ENCODE results near the gene E2F4. TPM values are rescaled to one million over a fixed set of nuclear protein-coding genes. Genes with fewer than 3 reads are reported as not detected.
A peak's percentile ranks its signal among the peaks of the same experiment; 100 is the strongest.

E2F4 gene
- polyA plus RNA-seq, 6 donors from 2014 or later: 54.0 to 75.9 (median 61.7) TPM

DNA sequence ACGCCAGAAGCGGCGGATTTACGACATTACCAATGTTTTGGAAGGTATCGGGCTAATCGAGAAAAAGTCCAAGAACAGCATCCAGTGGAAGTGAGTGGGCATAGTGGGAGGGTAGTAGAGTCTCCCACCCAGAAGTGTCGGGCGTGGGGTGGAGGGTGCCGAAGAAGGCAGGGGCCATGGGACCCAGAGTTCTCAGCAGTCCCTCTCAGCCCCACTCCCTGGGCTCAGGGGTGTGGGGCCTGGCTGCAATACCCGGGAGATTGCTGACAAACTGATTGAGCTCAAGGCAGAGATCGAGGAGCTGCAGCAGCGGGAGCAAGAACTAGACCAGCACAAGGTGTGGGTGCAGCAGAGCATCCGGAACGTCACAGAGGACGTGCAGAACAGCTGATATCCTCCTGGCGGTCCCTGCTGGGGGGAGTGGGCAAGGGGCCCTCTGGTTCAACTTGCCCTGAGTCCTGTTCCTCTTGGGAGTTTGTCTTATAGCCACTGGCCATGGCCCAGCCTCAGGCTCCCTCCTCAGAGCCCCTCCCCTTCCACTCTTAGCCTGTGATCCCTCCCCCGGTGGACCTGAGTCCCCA lies 916 bp downstream of the E2F4 start:
- no peak for DNase-seq
- H3K4me1 Mint-ChIP-seq: peaks cover 28 to 48% (median 47%) of the 10 kb centered on the region in 3 donors
- ATAC-seq (ENCODE audit: low read depth in 2 of 2): no peak

DNA sequence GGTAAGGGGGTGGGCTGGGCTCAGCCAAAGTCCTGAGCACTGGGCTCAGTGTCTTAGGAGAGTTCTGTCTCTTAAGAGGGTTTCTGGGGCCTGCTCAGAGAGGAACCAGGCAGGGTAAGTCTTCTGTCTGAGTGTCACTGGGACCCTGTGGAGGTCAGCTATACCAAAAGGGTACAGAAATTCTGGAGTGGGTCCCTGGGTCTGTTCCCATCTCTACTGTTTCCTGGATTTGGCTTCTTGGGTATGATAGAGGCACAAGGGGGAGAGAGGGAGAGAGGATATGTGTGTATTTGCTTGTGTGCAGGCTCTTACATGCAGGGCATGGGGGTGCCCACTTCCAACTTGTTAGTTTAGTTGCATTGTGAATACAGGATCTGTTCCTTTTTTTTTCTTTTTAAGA lies 1.6 kb downstream of the E2F4 start:
- peak overlapping the region; percentile 77 to 94 (median 90) for H3K4me3 Mint-ChIP-seq
- H3K27ac Mint-ChIP-seq: peak overlapping the region in 3 of 6 donors; percentile 82 to 88 (median 84)
- H3K4me1 Mint-ChIP-seq: peaks cover 33 to 54% (median 52%) of the 10 kb centered on the region in 3 donors

More for the DNA sequence above, 916 bp downstream of the E2F4 start:
- no peaks in the 10 kb centered on the region for H3K9me3 Mint-ChIP-seq
- H3K27me3 Mint-ChIP-seq: peaks cover 0 to 4% (median 0%) of the 10 kb centered on the region in 3 donors
- H3K4me3 Mint-ChIP-seq: peak overlapping the region; percentile 80 to 95 (median 92)
- H3K27ac Mint-ChIP-seq: peak overlapping the region in 4 of 6 donors; percentile 51 to 88 (median 83)
- H3K36me3 Mint-ChIP-seq: peaks cover 6 to 15% of the 10 kb centered on the region in 2 donors

DNA sequence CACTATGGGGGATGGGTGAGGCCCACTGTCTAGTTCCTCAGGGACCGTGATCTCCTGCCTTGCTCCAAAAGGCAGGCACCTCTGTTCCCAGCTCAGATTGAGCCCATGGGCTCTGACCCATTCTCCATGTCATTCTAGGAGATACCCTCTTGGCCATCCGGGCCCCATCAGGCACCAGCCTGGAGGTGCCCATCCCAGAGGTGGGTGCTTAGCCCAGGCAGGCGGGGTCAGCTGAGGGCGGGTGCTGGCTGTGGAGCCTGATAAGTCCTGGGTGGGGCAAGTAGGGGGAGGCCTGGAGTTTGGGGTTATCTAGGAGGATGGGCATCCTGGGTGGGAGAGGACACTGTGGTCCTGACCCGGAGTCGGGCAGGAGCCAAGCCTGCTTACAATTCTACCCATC lies 2.3 kb downstream of the E2F4 start:
- Mint-ChIP-seq H3K36me3 (peaks cover 6 to 15% of the 10 kb centered on the region in 2 donors), H3K4me1 (peaks cover 34 to 54% (median 53%) of the 10 kb centered on the region in 3 donors), H3K27ac (peak overlapping the region in 1 of 6 donors; percentile 45), H3K9me3 (no peaks in the 10 kb centered on the region), H3K4me3 (peak overlapping the region in 5 of 8 donors; percentile 77 to 94 (median 89)), H3K27me3 (peaks cover 0 to 4% (median 0%) of the 10 kb centered on the region in 3 donors)
- ATAC-seq (ENCODE audit: low read depth in 2 of 2) (no peak), DNase-seq (no peak)

More for the DNA sequence above, 1.6 kb downstream of the E2F4 start:
- Mint-ChIP-seq H3K27me3 (peaks cover 0 to 4% (median 0%) of the 10 kb centered on the region in 3 donors), H3K36me3 (peaks cover 6 to 15% of the 10 kb centered on the region in 2 donors), H3K9me3 (no peaks in the 10 kb centered on the region)
- DNase-seq (no peak), ATAC-seq (ENCODE audit: low read depth in 2 of 2) (no peak)

DNA sequence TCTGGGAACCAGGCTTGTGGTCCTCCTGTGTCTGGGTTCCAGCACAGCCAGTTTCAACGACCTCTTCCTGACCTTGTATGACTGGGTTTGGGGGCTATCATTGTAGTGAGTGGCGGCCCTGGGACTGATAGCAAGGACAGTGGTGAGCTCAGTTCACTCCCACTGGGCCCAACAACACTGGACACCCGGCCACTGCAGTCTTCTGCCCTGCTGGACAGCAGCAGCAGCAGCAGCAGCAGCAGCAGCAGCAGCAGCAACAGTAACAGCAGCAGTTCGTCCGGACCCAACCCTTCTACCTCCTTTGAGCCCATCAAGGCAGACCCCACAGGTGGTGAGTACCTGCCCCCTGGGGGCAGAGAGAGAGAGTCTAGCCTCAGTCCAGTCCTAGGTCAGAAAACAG lies 3.7 kb downstream of the E2F4 start:
- peak overlapping the region in 3 of 8 donors; percentile 15 to 94 (median 33) for H3K4me3 Mint-ChIP-seq
- peaks cover 0 to 4% (median 0%) of the 10 kb centered on the region in 3 donors for H3K27me3 Mint-ChIP-seq
- ATAC-seq (ENCODE audit: low read depth in 2 of 2) (no peak), DNase-seq (no peak)
- peak overlapping the region in 2 of 6 donors; percentile 38 to 54 for H3K27ac Mint-ChIP-seq
- H3K4me1 Mint-ChIP-seq: peaks cover 40 to 59% (median 53%) of the 10 kb centered on the region in 3 donors
- no peaks in the 10 kb centered on the region for H3K9me3 Mint-ChIP-seq
- H3K36me3 Mint-ChIP-seq: peaks cover 6 to 21% of the 10 kb centered on the region in 2 donors

DNA sequence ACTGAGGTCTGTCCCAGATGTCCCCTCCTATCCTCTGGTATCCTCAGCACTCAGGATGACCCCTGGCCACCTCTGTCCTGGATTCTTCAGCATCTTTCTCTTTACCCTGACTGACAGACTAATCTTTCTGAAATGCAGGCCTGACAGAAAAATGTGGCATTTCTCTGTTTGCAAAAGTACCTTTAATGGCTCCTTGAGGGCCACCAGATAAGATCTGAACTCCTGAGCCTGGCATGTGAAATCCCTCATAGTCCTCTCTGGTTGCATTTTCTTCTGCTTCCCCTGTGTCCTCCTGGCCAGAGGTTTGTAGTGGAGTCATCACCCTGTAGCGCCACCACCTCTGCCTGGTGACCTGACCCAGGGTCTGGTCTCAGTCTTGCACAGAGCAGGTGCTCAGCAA lies 4.9 kb downstream of the E2F4 start:
- H3K9me3 Mint-ChIP-seq: no peaks in the 10 kb centered on the region
- H3K27me3 Mint-ChIP-seq: peaks cover 0 to 2% (median 0%) of the 10 kb centered on the region in 3 donors
- H3K27ac Mint-ChIP-seq: peak overlapping the region in 1 of 6 donors; percentile 78
- DNase-seq (no peak), ATAC-seq (ENCODE audit: low read depth in 2 of 2) (no peak)
- peaks cover 33 to 52% (median 44%) of the 10 kb centered on the region in 3 donors for H3K4me1 Mint-ChIP-seq
- peak overlapping the region in 1 of 8 donors; percentile 94 for H3K4me3 Mint-ChIP-seq
- H3K36me3 Mint-ChIP-seq: peaks cover 6 to 21% of the 10 kb centered on the region in 2 donors

DNA sequence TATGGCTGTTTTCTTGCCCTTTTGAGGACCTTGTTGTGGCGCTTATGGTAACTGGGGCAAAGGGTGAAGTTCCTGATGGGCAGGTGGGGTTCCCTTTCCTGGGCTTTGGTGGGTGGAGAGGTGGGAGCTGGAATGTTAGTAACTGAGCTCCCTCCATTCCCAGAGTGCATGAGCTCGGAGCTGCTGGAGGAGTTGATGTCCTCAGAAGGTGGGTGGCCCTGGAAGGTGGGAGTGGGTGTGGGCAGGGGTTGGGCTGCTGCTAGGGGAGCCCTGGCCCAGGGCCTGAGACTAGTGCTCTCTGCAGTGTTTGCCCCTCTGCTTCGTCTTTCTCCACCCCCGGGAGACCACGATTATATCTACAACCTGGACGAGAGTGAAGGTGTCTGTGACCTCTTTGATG lies 5.7 kb downstream of the E2F4 start:
- Mint-ChIP-seq H3K36me3 (peaks cover 6 to 21% of the 10 kb centered on the region in 2 donors), H3K4me1 (peaks cover 32 to 47% (median 40%) of the 10 kb centered on the region in 3 donors), H3K4me3 (peak overlapping the region in 2 of 8 donors; percentile 43 to 51), H3K27me3 (no peaks in the 10 kb centered on the region), H3K27ac (peak overlapping the region in 2 of 6 donors; percentile 24 to 44), H3K9me3 (no peaks in the 10 kb centered on the region)
- DNase-seq: no peak
- no peak for ATAC-seq (ENCODE audit: low read depth in 2 of 2)

DNA sequence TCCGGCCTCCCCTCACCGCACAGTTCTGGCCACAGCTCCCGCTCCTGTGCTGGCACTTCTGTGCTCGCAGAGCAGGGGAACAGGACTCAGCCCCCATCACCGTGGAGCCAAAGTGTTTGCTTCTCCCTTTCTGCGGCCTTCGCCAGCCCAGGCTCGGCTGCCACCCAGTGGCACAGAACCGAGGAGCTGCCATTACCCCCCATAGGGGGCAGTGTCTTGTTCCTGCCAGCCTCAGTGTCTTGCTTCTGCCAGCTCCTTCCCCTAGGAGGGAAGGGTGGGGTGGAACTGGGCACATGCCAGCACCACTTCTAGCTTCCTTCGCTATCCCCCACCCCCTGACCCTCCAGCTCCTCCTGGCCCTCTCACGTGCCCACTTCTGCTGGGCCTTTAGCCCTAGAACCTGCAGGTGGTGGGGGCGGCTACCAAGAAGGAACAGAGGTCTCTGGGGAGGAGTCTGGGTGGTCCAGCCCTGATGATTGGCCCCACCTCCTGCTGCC lies 6.3 kb downstream of the E2F4 start:
- peak overlapping the region in 3 of 8 donors; percentile 22 to 43 (median 29) for H3K4me3 Mint-ChIP-seq
- H3K36me3 Mint-ChIP-seq: peaks cover 6 to 21% of the 10 kb centered on the region in 2 donors
- H3K27ac Mint-ChIP-seq: peak overlapping the region in 3 of 6 donors; percentile 38 to 84 (median 82)
- no peaks in the 10 kb centered on the region for H3K9me3 Mint-ChIP-seq
- ATAC-seq (ENCODE audit: low read depth in 2 of 2) (peak; percentile 44 to 65), DNase-seq (peak; percentile 20)
- peaks cover 32 to 41% (median 34%) of the 10 kb centered on the region in 3 donors for H3K4me1 Mint-ChIP-seq
- H3K27me3 Mint-ChIP-seq: no peaks in the 10 kb centered on the region

DNA sequence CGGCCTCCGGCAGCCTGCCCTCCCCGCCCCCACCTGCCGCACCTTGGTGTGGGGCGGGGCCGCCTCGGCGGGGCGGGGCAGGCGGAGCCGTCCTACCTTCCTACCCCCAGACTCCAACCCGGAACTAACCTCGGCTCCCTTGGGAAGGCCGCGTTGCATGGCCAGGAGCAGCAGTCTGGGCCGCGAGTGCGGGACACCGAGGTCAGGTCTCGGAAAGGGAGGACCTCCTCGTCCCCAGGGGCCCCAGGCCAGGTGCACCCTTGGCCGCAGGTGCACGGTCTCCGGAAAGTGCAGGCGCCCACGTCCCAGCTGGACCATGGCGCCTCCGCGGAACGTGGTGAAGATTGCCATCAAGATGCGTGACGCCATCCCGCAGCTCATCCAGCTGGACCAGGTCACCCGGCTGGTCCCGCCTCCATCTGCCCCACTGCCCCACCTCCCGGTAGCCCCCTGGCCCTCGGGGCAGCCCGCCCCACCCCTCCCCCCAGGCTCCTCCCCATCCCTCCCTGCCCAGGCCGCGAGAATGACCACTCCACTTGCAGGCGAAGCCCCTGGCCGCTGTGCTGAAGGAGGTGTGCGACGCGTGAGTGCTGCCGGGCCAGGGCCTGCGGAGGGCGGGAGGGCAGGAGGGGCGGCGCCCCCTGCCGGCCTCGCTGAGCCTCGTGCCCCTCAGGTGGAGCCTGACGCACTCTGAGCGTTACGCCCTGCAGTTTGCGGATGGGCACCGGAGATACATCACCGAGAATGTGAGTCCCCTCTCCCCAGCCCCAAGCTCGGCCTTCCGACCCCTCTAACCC lies 7.3 kb downstream of the E2F4 start, which contains the start of gene ELMO3:
Gene ELMO3 (plus strand): TSS at position 121 of the 797 bp plus-strand sequence. CDS start 196 bp downstream, at position 317.
- DNase-seq (no peak), ATAC-seq (ENCODE audit: low read depth in 2 of 2) (peak; percentile 52 to 71)
- no peaks in the 10 kb centered on the region for H3K27me3 Mint-ChIP-seq
- H3K4me3 Mint-ChIP-seq: peak within 1 kb of the TSS in 6 of 8 donors; percentile 22 to 71 (median 47)
- peak within 1 kb of the TSS in 3 of 6 donors; percentile 38 to 84 (median 82) for H3K27ac Mint-ChIP-seq
- peaks cover 6 to 21% of the 10 kb centered on the region in 2 donors for H3K36me3 Mint-ChIP-seq
- H3K9me3 Mint-ChIP-seq: no peaks in the 10 kb centered on the region
- H3K4me1 Mint-ChIP-seq: peaks cover 24 to 32% (median 25%) of the 10 kb centered on the region in 3 donors

DNA sequence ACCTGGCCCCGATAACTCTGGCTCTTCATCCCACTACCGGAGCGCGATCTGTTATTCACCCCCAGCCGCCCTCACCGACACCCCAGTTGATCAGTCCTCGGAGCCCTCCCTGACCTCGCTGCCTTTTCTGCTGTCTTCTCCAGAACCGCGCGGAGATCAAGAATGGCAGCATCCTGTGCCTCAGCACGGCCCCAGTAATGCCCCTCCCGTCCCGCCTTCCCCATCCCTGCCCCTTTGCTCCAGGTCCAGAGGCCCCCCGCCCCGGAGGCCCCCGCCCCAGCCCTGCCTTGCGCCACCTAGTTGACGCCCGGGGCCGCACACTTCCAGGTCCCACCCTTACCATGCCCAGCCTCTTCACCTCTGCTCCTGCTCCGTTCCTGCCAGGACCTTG lies 7.8 kb downstream of the E2F4 start:
- Mint-ChIP-seq H3K27ac (peak overlapping the region in 2 of 6 donors; percentile 78 to 86), H3K9me3 (no peaks in the 10 kb centered on the region), H3K4me3 (peak overlapping the region in 6 of 8 donors; percentile 15 to 74 (median 54)), H3K27me3 (no peaks in the 10 kb centered on the region), H3K4me1 (peaks cover 20 to 31% (median 23%) of the 10 kb centered on the region in 3 donors), H3K36me3 (peaks cover 6 to 21% of the 10 kb centered on the region in 2 donors)
- DNase-seq: no peak
- ATAC-seq (ENCODE audit: low read depth in 2 of 2): peak in 1 of 2 donors; percentile 32

DNA sequence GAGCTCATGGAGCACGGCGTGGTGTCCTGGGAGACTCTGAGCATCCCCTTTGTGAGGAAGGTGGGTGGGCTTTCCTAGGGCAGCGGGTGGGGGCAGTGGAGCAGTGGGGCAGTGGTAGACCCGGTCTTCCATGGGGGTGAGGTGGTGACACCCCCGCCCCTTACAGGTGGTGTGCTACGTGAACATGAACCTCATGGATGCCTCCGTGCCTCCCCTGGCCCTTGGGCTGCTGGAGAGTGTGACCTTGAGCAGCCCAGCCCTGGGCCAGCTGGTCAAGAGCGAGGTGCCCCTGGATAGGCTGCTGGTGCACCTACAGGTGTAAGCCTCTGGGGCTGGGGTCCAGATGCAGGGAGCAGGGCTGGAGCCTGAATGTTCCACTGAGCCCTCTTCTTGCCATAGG lies 8.5 kb downstream of the E2F4 start:
- Mint-ChIP-seq H3K36me3 (peaks cover 6 to 21% of the 10 kb centered on the region in 2 donors), H3K27ac (no peak overlapping the region), H3K27me3 (no peaks in the 10 kb centered on the region), H3K4me3 (no peak overlapping the region), H3K9me3 (no peaks in the 10 kb centered on the region), H3K4me1 (peaks cover 19 to 30% (median 23%) of the 10 kb centered on the region in 3 donors)
- no peak for ATAC-seq (ENCODE audit: low read depth in 2 of 2)
- DNase-seq: no peak

DNA sequence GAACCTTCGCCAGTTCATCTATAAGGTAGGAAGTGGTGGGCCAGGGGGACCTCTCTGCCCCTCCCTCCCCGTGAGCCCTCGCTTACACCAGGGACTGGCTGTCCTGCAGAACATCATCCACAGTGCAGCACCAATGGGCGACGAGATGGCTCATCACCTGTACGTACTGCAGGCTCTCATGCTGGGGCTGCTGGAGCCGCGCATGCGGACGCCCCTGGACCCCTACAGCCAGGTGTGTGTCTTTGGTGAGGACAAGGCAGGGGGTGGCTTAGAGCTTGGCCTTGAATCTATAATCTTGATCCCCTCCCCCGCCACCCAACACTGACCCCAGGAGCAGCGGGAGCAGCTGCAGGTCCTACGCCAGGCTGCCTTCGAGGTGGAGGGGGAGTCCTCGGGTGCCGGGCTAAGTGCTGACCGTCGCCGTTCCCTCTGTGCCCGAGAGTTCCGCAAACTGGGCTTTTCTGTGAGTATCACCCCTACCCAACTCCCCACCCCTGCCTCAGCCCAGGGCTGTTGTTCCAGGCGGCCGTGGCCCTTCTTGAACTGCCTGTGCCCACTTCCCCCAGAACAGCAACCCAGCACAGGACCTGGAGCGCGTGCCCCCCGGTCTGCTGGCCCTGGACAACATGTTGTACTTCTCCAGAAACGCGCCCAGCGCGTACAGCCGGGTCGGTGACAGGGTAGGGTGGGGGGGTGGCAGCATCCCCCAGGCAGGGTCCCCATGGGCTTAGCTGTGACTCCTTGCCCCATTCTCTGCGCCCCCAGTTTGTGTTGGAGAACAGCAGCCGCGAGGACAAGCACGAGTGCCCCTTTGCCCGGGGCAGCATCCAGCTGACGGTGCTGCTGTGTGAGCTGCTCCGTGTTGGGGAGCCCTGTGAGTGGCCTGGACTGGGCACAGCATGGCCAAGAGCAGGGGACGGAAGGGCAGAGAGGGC lies 9.7 kb downstream of the E2F4 start:
- Mint-ChIP-seq H3K27ac (peak overlapping the region in 1 of 6 donors; percentile 54), H3K4me1 (peaks cover 13 to 18% (median 15%) of the 10 kb centered on the region in 3 donors), H3K9me3 (no peaks in the 10 kb centered on the region), H3K27me3 (no peaks in the 10 kb centered on the region), H3K4me3 (no peak overlapping the region), H3K36me3 (peaks cover 2 to 11% of the 10 kb centered on the region in 2 donors)
- DNase-seq (no peak), ATAC-seq (ENCODE audit: low read depth in 2 of 2) (no peak)

DNA sequence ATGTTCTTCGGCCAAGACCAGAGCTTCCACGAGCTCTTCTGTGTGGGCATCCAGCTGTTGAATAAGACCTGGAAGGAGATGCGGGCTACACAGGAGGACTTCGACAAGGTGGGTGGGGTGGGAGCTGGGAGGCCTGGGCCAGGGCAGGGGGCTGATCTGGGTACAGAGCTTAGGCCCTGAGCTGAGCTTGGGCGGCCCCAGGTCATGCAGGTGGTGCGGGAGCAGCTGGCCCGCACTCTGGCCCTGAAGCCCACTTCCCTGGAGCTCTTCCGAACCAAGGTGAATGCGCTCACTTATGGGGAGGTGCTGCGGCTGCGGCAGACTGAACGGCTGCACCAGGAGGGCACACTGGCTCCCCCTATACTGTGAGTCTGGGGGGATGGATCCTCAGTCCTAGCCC lies 10.5 kb downstream of the E2F4 start:
- ATAC-seq (ENCODE audit: low read depth in 2 of 2) (no peak), DNase-seq (no peak)
- Mint-ChIP-seq H3K9me3 (no peaks in the 10 kb centered on the region), H3K27me3 (no peaks in the 10 kb centered on the region), H3K36me3 (peaks cover 0 to 6% of the 10 kb centered on the region in 2 donors), H3K4me1 (peaks cover 5 to 13% (median 12%) of the 10 kb centered on the region in 3 donors), H3K27ac (no peak overlapping the region), H3K4me3 (no peak overlapping the region)

All from naive B cell (primary cell).